ENCODE measurements around the gene PIK3CB.
"Not testable (repeated sequence)": the region's sequence is repeated elsewhere in the genome, so short reads cannot be mapped to it uniquely, and the experiment has no call there.

PIK3CB gene

GRCh38 chr3:138817695-138818094 is 17.0 kb downstream of the PIK3CB start:
- H3K27ac ChIP-seq = peak overlapping the region in 2 of 21 experiments; percentile 3 to 36
- no peak overlapping the region for H3K4me3 ChIP-seq

- Histone ChIP-seq H3K4me3 (no peak overlapping the region), H3K27ac (no peak overlapping the region)
These were observed 21.9 kb downstream of the PIK3CB start for GRCh38 chr3:138812806-138813205.

- Histone ChIP-seq H3K4me3 (no peak overlapping the region), H3K27ac (no peak overlapping the region)
These were observed 25.1 kb downstream of the PIK3CB start for GRCh38 chr3:138809500-138810256.

- H3K27ac ChIP-seq = no peak overlapping the region
- no peak overlapping the region for H3K4me3 ChIP-seq
These were observed 28.2 kb downstream of the PIK3CB start for GRCh38 chr3:138806376-138807080.

GRCh38 chr3:138803006-138803653 is 31.6 kb downstream of the PIK3CB start:
- H3K4me3 ChIP-seq = no peak overlapping the region
- H3K27ac ChIP-seq = no peak overlapping the region

GRCh38 chr3:138802223-138802622 is 32.5 kb downstream of the PIK3CB start:
- H3K4me3 ChIP-seq, H3K27ac ChIP-seq: not testable (repeated sequence)

GRCh38 chr3:138801792-138802191 is 32.9 kb downstream of the PIK3CB start:
- H3K27ac ChIP-seq = no peak overlapping the region
- no peak overlapping the region for H3K4me3 ChIP-seq

GRCh38 chr3:138800248-138800647 is 34.5 kb downstream of the PIK3CB start:
- Histone ChIP-seq H3K4me3 (no peak overlapping the region), H3K27ac (no peak overlapping the region)

- no peak overlapping the region for H3K4me3 ChIP-seq
These were observed 34.9 kb downstream of the PIK3CB start for GRCh38 chr3:138799822-138800221.

GRCh38 chr3:138797508-138798038 is 37.2 kb downstream of the PIK3CB start:
- Histone ChIP-seq H3K27ac (no peak overlapping the region), H3K4me3 (no peak overlapping the region)

More at GRCh38 chr3:138799822-138800221, 34.9 kb downstream of the PIK3CB start:
- peak overlapping the region in 1 of 21 experiments; percentile 19 for H3K27ac ChIP-seq

- Histone ChIP-seq H3K4me3 (no peak overlapping the region), H3K27ac (no peak overlapping the region)
These were observed 38.0 kb downstream of the PIK3CB start for GRCh38 chr3:138796761-138797160.

- peak overlapping the region in 15 of 21 experiments; percentile 2 to 80 (median 35) for H3K27ac ChIP-seq
- no peak overlapping the region for H3K4me3 ChIP-seq
These were observed 47.9 kb downstream of the PIK3CB start for GRCh38 chr3:138786788-138787271.

GRCh38 chr3:138785951-138786350 is 48.8 kb downstream of the PIK3CB start:
- peak overlapping the region in 12 of 21 experiments; percentile 6 to 80 (median 42) for H3K27ac ChIP-seq
- no peak overlapping the region for H3K4me3 ChIP-seq

- not testable (repeated sequence) for H3K4me3 ChIP-seq
- peak overlapping the region in 2 of 21 experiments; percentile 58 to 80 for H3K27ac ChIP-seq
These were observed 49.3 kb downstream of the PIK3CB start for GRCh38 chr3:138785362-138785857.

GRCh38 chr3:138782755-138783154 is 52.0 kb downstream of the PIK3CB start:
- Histone ChIP-seq H3K4me3 (no peak overlapping the region), H3K27ac (no peak overlapping the region)

GRCh38 chr3:138781012-138781470 is 53.7 kb downstream of the PIK3CB start:
- peak overlapping the region in 4 of 21 experiments; percentile 4 to 68 (median 44) for H3K27ac ChIP-seq
- no peak overlapping the region for H3K4me3 ChIP-seq

GRCh38 chr3:138778643-138779042 is 56.1 kb downstream of the PIK3CB start:
- no peak overlapping the region for H3K27ac ChIP-seq
- H3K4me3 ChIP-seq = no peak overlapping the region

- H3K4me3 ChIP-seq = no peak overlapping the region
- H3K27ac ChIP-seq = no peak overlapping the region
These were observed 57.8 kb downstream of the PIK3CB start for GRCh38 chr3:138776961-138777360.

GRCh38 chr3:138775254-138775595 is 59.5 kb downstream of the PIK3CB start:
- no peak overlapping the region for H3K4me3 ChIP-seq
- H3K27ac ChIP-seq = peak overlapping the region in 16 of 21 experiments; percentile 4 to 80 (median 58)

Data from skin epidermis (tissue), 12 donors.